ENCODE results near the gene ZNF142.

ZNF142 gene

GRCh38 chr2:218645126-218645525, 14.3 kb downstream of the ZNF142 start:
- peak; percentile 81 for DNase-seq

GRCh38 chr2:218644721-218645120, 14.7 kb downstream of the ZNF142 start:
- DNase-seq = no peak

- DNase-seq = no peak
Observed at GRCh38 chr2:218643751-218644310, 15.6 kb downstream of the ZNF142 start.

GRCh38 chr2:218642786-218643185, 16.6 kb downstream of the ZNF142 start:
- DNase-seq = no peak

DNA sequence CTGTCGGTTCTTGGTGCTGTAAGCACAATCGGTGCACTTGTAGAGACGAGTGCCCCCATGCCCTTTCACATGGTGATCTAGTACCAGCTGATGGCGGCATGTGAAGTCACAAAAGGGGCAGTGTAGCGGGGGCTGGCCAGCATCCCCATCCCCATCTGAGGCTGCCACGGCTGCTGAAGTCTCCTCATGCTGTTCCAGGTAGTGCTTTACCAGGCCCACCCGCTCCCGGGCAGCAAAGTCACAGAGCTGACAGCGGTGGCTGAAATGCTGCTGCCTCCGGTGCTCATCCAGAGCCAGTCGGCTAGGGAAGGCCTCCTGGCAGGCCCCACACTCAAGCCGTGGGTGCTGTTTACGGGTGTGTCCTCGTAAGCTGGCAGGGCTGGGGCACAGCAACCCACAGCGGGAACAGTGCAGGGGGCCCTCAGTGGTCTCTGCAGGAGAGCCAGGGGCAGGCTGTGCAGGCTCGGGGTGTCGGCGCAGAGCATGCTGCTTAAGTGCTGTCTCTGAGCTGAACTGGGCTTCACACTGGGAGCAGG, 17.2 kb downstream of the ZNF142 start:
- DNase-seq = no peak

DNA sequence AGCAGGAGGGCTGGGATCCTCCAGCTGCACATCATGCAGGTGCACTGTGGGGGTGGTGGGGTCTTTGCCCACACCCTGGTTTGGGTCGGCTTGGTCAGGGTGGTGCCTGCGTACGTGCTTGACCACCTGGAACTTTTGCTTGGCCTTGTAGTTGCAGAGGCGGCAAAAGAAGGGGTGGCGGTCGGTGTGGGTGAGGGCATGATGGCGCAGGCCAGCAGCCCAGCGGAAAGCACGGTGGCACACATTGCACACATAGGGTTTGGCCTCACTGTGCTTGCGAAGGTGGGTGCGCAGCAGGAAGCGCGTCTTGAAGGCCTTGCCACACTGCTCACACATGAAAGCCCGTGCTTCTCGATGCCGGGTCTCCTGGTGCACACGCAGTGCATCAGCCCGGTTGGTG, 21.1 kb downstream of the ZNF142 start:
- no peak for DNase-seq

DNA sequence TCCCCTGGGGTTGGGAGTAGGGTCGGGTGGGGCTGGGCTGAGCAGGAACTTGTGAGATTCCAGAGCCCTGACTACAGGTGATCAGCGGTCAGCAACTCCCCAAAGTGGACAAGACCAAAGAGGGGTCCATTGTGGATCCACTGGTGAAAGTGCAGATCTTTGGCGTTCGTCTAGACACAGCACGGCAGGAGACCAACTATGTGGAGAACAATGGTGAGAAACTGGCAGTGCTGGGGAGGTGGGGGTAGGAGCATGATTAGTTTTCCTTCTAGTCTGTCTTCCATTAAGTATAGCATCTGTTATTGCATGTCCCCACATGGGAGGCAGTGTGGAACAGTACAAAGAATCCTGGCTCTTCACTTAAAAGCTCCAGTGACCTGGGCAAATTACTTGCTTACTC, 23.7 kb downstream of the ZNF142 start:
- no peak for DNase-seq

DNA sequence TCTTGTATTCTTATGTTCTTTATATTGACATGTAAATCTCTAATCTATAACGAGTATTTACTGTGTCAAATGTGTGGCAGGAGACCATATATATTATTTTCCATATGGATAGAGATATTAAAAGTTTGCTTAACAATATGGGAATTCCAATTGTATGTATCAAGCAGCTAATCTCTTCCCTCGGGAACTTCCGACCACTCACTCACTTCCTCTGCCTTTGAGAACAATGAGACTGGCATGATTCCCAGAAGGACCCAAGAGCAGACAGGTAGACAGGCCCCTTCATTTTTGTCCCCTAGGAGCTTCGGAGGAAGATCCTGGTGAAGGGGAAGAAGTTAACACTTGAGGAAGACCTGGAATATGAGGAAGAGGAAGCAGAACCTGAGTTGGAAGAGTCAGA, 27.6 kb downstream of the ZNF142 start:
- no peak for DNase-seq

DNA sequence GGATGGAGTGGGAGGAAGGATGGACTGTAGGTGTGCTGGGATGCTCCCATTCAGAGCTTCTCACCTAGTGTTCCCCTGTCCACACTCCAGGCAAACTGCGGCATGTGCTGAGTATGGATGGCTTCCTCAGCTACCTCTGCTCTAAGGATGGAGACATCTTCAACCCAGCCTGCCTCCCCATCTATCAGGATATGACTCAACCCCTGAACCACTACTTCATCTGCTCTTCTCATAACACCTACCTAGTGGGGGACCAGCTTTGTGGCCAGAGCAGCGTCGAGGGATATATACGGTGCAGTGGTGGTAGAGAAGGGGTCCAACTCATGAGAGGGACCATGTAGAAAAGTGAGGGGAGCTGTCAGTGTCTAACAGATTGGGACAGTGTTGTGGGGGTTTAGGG, 31.5 kb downstream of the ZNF142 start:
- DNase-seq = no peak

DNA sequence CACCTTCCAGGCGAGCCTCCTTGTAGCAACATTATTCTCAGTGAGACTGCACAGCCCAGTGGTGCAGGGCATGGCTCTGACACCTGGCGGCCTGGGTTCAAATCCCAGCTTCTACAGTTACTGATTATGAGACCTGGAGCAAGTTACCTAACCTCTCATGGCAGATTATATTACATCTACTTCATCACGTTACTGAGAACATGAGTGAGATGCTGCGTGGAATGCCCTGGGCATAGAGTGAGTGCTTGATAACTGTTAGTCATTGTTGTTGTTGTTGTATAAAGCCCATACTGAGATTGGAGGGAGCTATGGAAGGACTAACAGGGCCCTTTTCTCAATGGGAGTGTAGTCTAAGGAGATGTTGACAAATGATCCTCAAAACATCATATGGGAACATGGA, 33.1 kb downstream of the ZNF142 start:
- DNase-seq = no peak

- no peak for DNase-seq
Observed at GRCh38 chr2:218623366-218623705, 36.1 kb downstream of the ZNF142 start.

- no peak for DNase-seq
Observed at GRCh38 chr2:218622606-218623365, 36.6 kb downstream of the ZNF142 start.

GRCh38 chr2:218621007-218621406, 38.4 kb downstream of the ZNF142 start:
- DNase-seq = no peak

DNA sequence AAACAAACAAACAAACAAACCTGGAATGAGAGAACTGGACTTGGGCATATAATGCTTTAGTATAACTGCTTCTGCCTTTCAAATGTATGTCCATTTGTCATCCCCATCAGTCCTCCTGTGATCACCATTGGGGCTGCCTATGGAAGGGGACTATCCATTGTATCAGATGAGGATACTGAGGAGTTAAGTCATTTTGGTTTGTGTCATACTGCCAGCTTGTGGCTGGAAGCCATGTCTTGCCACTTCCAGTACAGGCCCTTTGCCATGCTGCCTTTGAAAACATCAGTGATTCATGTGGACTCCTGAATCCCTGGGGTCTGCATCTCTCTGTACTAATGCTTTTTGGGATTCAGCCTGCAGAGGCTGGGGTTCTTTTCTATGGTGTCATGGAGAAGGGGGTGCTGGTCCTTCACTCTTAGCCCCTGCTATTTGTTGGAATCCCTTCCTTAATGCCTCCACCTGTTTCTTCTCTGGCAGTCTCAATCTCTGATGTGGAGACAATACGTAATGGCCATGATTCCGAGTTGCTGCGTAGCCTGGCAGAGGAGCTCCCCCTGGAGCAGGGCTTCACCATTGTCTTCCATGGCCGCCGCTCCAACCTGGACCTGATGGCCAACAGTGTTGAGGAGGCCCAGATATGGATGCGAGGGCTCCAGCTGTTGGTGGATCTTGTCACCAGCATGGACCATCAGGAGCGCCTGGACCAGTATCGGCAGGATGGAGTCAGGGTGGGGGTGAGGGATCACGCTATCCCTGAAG, 41.1 kb downstream of the ZNF142 start:
- DNase-seq = no peak

DNA sequence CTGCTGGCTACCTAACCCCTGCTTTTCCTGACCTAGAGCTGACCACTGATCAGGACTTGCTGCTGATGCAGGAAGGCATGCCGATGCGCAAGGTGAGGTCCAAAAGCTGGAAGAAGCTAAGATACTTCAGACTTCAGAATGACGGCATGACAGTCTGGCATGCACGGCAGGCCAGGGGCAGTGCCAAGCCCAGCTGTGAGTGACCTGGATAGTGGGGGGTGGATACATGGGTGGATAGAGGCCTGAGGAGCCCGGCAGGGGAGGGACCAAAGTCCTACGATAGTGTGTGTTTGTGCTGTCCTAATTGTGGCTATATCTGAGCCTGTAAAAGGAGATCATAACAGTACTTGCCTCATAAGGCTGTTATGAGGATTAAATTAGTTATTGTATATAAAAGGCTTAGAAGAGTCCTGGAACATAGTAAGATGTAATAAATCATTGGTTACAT, 43.5 kb downstream of the ZNF142 start:
- no peak for DNase-seq

GRCh38 chr2:218607436-218608115, 51.8 kb downstream of the ZNF142 start, which contains the start of gene PLCD4:
Gene PLCD4 (plus strand): TSS chr2:218607899. CDS start chr2:218615740, 7,841 bp downstream.
- peak; percentile 65 for DNase-seq

GRCh38 chr2:218605432-218605831, 54.0 kb downstream of the ZNF142 start:
- no peak for DNase-seq
